GM21576 (cell line): ENCODE results near the gene AKIP1.
"Not testable (repeated sequence)": the region's sequence is repeated elsewhere in the genome, so short reads cannot be mapped to it uniquely, and the experiment has no call there.

Experiments
- ATAC-seq: cut with Tn5 transposase; IDR thresholded peaks from one replicate; pipeline ENCODE4 v1.9.1; 2021; ENCODE audit warnings: mild to moderate bottlenecking, moderate library complexity; ENCODE audit not compliant: unreplicated experiment

AKIP1 gene

DNA sequence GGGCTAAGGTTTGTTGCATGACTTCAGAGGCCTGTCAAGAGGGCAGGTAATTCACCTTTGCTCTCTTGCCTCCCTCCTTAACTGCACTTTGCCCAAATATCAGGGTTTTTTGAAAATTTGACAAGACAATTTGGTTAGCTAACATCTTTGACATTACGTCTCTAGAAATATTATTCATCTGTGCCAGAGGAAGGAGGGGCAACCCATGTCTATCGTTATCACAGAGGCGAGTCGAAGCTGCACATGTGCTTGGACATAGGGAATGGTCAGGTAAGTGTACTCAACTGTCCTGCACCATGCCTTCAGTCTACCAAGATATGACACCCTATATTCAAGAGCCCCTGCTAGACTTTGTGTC, 3.7 kb downstream of the AKIP1 start:
- ATAC-seq: no peak

DNA sequence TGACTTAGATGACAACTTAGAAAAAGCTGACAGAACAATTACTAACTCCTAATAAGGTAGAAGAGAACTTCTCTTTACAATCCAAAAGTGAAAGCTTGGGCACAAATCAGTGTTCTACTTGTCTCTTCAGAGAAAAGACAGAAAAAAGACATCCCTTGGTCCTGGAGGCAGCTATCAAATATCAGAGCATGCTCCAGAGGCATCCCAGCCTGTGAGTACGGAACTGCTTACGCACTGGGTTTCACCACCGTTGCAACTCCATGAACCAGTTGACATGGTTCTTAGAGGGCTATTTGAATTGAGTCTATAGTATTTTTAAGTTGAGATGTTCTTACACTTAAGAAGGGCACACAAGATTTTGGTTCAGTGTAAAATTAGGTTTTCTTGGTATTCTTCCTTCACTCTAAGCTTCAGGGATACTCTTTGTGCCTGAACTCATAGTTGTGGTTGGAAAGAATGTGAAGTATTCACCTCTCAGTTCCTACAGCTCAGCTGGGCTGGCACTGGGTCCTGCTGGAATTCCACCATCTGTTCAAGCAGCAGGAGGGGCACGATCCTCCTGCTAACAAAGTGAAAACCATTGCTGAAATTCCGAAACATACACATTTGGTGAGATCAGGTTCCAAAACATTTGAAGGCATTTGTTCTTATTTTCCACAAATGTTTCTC, 6.3 kb downstream of the AKIP1 start:
- no peak for ATAC-seq

DNA sequence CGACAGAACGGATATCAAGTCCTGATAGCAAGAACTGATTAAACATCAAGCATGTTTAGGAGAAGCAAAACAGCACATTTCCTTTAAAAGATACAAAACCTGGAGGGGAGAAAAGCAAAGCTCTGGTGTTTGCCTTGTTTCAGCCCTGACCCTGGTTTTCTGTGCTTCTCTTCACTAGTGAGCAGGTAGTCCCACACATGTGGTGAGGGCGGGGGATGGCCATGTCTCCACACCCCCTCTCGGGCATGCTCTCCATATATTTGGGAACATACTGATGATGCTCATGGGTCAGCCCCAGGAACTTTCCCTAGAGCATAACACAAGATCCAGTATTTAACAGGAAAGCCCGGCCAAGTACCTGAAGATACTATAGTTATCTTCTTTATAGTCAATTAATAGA, 11.7 kb downstream of the AKIP1 start:
- ATAC-seq: no peak

DNA sequence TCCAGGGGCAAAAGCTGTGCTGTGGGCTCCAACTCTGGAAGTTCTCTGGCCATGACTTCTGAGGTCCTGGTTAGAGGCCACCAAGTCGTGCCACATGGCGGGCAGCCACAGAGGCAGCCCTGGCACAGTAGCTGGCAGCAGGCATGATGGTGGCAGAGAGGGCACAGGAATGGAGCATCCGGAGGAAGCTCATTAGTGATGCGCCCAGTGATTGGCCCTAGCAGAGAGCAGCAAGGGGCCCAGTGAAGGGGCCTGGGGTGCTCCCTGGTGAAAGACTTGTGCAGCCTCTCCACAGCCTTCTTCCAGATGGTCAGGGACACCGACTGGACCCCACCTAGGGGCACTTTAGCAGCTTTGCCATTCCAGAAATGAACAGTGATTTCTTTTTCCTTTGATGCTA, 14.7 kb downstream of the AKIP1 start:
- ATAC-seq: no peak

DNA sequence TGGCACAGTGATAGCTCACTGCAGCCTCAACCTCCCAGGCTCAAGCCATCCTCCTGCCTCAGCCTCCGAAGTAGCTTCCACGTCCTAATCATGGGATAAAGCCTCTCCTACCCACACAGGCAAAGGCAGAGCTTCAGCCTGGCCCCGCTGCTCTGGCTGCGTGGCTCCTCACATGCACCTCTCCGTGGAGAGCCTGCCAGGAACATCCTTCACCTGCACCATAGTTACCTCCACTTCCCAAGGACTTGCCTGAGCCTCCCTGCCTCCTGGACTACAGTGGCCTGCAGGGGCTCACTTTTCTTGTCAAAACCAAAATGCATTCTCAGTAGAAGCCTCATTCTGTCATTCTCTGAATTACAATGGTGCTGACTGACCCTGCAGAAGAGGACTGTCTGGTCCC, 15.2 kb downstream of the AKIP1 start:
- no peak for ATAC-seq

DNA sequence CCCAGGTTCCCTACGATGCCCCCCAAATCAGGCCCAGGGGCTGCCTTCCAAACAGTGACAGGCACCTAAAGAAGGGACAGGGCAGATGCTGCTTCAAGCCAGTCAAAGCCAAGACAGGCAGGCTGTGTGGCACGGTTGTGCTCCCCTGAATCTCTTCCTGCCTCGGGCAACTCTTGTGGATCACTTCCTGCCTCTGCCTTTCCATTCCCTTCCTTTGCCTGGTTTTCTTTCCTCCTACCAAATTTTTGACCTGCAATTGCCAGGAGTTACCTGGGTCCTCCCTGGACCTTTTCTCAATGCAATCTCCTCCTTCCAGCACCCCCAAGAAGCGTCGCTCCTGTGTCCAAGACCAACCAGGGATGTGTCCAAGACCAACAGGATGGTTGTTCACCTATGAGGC, 16.2 kb downstream of the AKIP1 start:
- ATAC-seq: no peak

DNA sequence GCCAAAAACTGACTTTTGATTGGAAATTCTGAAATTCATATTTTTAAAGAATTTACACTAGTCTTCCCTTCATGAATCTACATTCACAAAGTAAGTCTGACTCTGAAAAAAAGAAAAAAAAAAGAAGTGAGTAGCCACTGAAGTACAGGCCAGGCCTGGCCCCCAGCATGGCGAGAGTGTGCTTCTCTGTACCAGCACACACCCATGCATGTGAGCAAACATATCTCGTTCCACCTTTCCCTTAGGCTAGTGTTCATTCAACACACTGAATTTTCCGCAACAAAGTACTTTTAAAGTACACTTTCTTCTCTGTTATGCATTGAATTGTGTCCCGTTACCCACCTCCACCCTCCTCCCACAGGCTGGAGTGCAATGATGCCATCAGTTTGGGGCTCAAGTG, 17.2 kb downstream of the AKIP1 start:
- ATAC-seq: no peak

DNA sequence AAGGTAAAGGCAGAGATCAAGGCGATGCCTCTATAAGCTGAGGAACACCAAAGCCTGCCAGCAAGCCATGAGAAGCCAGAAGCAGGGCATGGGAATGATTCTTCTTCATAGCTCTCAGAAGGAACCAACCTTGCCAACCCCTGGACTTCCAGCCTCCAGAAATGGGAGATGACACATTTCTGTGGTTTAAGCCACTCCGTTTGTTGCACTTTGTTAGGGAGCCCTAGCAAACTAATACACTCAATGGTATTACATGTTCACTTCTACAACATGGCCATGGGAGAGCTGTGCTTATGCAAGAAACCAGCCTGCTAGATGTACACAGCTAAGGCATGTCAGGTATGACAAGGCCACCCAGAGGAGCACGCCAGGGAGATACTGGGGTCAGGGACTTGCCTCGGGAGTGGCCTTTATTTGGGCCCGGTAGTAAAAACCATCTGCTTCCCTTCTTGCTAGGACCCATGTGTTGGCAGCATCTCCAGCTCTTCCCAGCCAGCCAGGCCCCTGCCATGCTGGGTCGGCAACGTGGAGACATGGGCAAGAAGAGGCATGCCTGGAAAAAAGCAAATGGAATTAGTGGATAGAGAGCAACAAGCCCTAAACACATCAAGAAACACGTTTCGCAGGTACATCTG, 18.1 kb downstream of the AKIP1 start:
- ATAC-seq: no peak

DNA sequence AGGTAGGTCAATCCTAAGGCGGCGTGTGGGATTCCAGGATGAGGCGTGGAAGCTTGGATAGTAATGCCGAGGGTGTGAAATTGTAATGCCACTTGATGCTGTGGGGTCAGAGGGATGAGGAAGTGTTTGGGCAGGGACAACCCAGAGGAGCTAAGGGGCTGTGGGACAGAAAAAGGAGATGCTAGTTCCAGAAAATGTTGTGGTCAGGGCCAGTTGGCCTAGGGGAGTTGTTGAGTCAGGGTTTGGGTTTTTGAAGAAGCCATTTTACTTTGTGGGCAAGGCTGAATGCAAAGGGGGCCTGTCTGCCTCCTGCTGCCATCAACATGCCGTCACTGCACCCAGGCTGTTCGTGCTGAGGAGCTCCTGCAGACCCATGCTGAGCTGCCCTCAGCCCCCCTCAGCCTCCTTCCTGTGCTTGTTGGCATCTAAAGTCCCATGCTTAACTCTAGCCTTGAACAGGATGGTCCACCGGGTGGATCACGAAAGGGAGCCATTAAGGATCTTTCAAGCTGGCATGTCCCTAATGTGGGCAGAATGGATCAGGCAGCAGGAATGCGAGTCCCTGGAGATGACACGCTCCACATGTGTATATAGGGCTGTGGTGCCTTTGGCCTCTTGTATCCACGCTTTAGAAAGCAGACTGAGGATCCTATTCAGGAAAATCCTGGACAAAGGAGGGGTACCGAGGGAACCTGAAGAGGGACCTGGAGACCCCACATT, 19.6 kb downstream of the AKIP1 start:
- no peak for ATAC-seq

DNA sequence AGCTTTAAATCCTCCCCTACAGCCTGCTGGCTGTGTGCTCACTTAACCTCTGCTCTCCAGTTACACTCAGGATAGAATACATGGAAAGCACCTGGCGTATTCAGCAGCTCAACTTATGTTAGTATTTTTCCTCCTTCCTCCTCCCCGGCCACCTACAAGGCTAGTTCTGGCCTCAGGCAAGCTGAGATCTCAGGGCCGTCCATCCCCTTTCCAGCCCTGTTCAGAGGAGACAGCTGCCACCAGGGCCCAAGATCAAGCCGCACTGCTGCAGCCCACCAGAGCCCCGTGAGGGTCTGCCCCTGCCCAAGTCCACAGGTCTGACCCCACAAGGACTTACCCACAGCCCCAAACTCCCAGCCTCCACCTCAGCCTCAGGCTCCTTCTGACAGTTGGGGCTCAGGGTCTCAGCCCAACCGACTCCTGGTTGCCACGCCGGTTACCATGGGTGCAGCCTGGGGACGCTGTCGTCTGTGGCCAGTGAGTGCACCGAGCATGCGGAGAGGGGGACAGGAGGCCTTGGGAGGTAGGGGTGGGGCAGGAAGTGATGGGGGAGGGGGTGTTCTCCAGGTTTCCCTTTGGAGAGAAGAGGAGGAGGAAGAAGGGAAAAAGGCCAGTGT, 21.7 kb downstream of the AKIP1 start, which contains the start of gene C11orf16:
Gene C11orf16, minus strand, starts transcription at position 384 of the 617 bp plus-strand sequence. CDS start 639 bp downstream, outside the sequence.
- ATAC-seq: no peak

DNA sequence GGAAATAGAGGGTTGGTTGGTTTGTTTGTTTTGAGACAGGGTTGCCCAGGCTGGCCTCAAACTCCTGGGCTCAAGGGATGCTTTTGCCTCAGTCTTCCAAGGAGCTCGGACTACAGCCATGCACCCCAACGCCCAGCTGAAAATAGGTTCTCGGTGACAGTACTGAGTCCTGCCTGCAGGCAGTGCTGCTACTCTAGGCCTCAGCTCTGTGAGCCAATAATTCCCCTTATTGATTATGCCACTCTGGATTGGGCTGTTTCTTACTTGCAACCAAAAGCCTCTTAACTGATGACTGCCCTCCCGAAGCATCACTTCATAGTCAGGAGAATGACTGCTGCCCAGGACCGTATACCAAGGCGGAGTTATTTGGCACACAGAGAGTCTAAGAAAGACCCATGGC, 22.9 kb downstream of the AKIP1 start:
- no peak for ATAC-seq

DNA sequence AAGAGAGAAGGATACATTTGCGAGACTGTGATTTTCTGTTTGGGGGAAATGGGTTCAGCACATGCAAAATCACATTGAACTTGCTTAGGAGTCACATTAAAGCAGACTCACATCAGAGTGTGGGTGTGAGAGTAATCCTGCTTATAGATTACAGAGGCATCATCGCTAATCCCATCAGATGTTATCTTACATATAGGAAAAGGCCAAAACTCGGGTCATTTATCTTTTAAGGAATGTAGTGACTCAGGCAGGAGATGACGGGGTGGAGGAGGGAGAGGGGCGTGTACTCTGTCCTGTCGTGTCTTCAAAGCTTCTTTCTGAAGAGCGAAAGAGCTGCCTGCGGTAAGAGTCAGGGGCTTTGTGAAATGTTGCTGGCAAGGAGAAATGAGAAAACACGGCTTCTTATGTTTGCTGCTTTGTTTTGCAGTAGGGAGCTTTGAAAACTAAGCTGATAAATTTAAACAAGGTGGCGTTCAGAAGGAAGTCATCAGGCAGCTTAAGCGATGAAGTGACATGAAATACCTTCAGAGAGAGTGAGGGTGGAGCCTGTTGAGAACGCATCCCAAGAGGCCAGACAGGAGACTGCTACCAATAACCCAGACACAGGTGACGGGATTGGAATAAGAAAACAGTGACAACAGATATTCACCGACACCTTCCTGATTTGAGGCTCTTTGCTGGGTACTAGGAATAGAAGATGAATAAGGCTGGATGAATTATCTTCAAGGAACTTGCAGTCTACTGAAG, 23.9 kb downstream of the AKIP1 start:
- no peak for ATAC-seq

DNA sequence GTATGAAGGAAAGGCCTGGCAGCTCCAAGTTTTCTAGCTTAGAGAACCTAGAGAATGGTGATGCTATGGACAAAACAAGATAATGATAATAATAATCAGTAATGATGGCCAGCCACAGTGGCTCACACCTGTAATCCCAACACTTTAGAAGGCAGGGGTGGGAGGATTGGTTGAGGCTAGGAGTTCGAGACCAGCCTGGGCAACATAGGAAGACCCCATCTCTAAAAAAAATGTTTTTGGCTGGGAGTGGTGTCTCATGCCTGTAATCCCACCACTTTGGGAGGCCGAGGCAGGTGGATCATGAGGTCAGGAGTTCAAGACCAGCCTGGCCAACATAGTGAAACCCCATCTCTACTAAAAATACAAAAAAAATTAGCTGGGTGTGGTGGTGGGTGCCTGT, 24.8 kb downstream of the AKIP1 start:
- not testable (repeated sequence) for ATAC-seq

DNA sequence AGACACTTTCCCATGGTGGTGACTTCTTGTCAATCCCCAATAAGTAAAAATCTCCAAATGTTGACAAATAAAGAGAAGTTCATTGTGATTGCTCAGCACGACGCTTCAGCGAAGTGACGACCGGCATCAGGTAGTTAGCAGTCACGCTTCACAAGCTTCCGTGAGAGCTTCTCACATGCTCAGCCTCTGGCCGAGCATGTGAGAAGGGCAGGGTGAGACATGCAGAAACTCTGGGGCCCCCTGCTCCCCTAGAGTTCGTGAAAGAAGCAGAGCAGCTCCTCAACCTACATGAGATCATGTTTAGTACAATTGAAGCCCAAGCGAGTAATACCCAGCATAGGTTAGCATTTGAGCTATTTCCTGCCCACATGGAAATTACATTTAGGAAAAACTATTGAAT, 26.2 kb downstream of the AKIP1 start:
- ATAC-seq: no peak

DNA sequence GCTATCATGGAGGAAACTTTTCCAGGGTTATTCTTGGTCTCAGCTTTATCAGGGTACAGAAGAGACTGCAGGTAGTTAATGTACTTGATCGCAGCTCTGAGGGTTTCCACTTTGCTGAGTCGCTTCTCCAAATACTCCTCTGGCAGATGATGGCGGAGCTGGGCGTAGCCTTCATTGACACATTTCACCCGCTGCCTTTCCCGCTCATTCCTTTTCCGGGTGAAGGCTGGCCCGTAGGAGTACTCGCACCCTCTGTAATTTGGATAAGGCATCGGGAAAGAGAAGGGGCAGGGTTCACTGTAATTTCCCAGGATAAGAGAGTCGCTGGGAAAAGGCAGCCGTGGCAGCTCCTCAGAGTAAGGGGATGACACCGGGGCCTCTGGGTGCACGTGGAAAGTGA, 26.7 kb downstream of the AKIP1 start:
- ATAC-seq: no peak

DNA sequence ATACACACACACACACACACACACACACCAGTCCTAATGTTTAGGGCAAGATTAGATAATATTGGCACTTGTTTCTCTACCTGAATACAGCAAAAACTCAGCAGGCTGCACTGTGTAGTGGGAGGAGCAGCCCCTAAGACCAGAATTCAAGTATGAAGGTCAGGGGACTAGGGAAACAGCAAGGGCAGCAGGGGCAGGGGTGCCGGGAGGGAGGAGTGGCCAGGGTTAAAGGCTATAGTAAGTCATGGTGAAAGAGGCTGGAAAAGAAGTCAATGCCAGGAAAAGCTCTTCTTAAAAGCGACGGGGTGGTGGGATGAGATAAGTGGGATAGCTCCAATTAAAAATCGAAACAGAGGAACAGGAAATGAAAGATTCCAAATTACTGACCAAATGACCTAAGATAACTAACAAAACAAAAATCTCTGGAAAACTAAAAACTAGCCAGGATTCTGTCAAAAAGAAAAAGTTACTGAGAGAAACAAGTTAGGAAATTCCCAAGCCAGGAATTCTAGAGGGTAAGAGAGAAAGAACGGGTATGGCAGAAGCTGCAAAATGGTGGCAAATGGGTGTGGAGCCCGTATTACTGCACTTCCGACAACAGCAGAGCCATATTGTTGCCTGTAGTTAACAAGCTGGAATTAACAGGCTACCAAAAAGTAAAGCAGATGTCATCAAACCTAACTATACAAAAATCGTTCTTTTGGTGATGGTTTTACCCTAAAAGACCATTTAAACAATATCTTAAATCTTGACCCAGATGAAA, 30.5 kb downstream of the AKIP1 start:
- ATAC-seq: no peak

DNA sequence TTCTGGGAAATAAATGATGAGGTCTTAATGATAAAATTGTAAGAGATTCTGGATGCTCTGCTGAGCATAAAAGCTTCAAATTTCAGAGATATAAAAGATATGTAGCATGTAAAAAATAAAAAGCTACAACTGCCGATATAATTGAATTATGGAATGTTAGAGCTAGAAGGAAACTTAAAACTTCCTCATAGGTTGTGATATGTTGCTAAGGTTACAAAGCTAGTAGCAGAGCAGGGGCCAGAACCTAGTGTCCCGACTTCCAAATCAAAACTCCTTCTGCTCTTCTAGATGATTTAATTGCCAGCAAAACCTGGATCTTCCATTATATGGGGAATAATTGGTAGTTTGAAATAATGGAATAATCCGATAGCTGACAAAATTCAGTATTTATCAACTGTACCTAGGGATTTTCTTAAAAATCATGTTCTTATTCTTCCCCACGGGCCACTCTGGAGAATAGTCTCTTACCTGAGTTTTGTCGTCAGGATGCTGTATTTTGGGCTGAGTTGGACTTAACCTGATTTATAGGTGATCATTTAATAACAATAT, 31.6 kb downstream of the AKIP1 start, which contains the start of gene ASCL3:
Gene ASCL3, minus strand, starts transcription at position 499 of the 549 bp plus-strand sequence. CDS start 4,855 bp downstream, outside the sequence.
- ATAC-seq: no peak

DNA sequence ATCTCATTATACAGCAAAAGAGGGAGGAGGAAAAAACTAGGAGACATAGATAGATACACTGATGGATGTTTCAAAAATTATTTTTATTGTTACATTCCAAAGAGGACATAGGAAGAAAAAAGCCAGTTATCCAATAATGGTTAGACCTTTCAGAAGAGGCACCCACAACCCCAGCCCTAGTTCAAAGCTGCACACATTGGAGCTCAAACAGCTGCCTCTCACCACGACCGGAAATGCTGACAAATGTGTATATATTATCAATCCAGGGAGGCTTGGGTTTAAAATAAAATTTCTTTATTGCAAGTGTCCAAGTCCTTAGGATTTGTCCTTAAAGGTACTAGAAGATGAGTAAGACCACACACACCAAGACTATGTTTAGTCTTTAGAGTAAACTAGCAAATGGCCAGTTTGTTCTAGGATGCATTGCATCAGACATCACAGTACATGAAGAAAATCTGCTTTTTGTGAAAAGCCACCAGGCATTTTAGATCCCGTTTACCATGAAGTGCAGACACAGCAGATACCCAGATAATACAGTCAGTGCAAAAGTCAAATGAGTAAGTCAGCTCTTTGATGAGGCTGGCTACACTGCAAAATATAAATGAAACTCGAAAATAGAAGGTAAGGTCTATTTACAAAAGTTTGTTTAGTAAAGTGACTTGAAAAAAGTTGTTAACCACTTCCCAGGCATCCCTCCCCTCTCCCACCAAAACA, 36.4 kb downstream of the AKIP1 start:
- no peak for ATAC-seq

DNA sequence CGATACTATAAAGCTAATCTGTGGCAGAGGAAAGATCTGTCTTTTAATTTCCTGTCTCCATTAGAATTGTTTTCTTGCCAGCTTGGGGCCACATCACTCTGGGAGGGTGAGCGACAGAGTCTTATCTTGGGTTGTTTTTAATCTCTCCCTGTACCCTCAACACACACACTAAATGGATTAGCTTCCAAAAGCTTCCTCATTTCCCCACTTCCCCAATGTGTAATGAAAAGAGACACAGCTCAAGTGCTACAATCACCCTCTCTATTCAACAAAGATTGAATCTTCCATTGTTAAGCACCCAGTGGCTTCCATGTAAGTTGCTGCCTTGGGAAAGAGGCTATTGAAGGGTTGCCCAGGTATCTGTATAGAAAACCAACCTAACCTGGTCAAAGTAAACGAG, 37.9 kb downstream of the AKIP1 start:
- no peak for ATAC-seq
